EH (cell line): ENCODE measurements around the gene ABHD12.

Source experiments
- DNase-seq: peaks from one replicate; pipeline ENCODE4 v3.0.0-alpha.2; 2015; ENCODE audit warnings: low read depth

ABHD12 gene

GRCh38 chr20:25306991-25307903 lies 83.4 kb downstream of the ABHD12 start:
- no peak for DNase-seq

DNA sequence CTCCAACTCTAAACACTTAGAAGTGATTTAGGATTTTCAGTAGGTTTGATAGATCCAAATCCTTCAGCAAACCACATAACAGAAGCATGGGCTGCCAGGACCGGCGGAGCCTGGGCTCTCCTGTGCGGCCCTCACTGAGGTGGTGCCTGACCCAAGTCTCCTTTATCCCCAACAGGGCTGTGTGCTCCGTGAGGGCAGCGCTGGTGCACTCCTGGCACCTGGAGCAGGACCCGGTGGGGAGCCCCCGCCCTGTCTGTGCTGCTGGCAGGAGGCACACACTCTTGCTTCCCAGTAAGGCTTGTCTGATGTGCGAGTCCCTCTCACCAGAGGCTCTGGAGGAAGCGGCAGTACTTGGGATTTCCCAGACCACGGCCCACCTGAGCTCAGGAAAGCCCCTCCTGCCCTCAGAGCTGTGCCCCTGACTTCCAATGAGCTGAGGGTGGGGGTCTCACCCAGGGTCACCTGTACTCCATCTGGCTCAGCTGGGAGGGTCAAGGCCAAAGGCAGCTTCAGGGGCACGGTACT lies 86.5 kb downstream of the ABHD12 start:
- no peak for DNase-seq

DNA sequence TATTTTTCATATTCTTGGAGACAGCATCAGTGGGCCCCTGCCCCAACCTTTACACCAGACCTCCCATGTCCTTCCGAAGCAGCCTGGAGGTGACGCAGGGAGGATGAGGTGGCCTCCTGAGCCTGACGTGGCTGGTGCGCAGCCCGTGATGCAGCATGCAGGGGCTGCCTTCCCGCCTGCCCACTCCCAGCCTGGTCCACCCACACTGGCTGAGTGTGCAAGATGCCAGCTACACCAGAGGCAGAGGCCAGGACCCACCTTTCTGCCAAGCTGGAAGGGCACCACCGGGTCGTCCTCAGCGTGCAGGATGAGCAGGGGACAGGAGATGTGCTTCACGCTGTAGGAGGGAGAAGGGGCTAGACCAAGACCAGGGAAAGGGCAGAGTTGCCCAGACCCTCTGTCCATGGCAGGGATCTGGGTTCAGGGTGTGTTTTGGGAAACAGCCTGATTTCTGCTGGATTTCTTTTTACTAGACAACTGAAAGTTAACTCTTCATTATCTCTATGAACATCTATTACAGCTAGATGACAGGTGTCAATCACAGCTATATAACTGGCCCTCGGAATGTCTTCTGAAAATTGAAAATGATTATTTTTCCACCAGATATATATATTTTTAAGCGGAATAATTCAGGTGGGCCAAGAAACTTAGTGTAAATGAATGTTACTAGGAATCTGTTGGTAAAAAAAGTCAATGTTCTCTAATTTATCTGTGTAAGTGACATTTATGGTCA lies 87.2 kb downstream of the ABHD12 start:
- DNase-seq: no peak

GRCh38 chr20:25302596-25302995 lies 88.0 kb downstream of the ABHD12 start:
- no peak for DNase-seq

- DNase-seq: no peak
Measured at GRCh38 chr20:25301357-25301920, 89.2 kb downstream of the ABHD12 start.

- peak; percentile 56 for DNase-seq
Measured at GRCh38 chr20:25300496-25301170, 90.0 kb downstream of the ABHD12 start.

- peak; percentile 45 for DNase-seq
Measured at GRCh38 chr20:25299806-25300205, 90.8 kb downstream of the ABHD12 start.

GRCh38 chr20:25297141-25297905 lies 93.3 kb downstream of the ABHD12 start:
- DNase-seq: no peak

DNA sequence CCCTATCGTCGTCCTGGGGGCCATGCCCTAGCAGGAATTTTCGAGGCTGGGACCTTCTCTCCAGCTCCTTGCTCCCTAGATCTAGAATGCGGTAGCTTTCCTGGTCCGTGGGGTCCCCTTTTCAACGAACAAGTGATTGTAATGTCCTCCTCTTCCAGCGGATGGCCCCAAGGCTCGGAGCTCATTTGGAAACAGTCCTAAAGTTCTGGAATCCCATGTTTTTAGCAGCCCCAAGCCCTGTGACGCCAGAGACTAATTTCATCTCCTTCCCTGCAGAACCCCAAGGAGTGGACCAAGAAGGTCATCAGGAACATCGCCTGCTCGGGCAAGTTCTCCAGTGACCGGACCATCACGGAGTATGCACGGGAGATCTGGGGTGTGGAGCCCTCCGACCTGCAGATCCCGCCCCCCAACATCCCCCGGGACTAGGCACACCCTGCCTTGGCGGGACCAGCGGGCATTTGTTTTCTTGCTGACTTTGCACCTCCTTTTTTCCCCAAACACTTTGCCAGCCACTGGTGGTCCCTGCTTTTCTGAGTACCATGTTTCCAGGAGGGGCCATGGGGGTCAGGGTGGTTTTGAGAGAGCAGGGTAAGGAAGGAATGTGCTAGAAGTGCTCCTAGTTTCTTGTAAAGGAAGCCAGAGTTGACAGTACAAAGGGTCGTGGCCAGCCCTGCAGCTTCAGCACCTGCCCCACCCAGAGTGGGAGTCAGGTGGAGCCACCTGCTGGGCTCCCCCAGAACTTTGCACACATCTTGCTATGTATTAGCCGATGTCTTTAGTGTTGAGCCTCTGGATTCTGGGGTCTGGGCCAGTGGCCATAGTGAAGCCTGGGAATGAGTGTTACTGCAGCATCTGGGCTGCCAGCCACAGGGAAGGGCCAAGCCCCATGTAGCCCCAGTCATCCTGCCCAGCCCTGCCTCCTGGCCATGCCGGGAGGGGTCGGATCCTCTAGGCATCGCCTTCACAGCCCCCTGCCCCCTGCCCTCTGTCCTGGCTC lies 94.2 kb downstream of the ABHD12 start:
- peak; percentile 15 for DNase-seq

- peak; percentile 33 for DNase-seq
Measured at GRCh38 chr20:25295386-25296093, 95.1 kb downstream of the ABHD12 start.

DNA sequence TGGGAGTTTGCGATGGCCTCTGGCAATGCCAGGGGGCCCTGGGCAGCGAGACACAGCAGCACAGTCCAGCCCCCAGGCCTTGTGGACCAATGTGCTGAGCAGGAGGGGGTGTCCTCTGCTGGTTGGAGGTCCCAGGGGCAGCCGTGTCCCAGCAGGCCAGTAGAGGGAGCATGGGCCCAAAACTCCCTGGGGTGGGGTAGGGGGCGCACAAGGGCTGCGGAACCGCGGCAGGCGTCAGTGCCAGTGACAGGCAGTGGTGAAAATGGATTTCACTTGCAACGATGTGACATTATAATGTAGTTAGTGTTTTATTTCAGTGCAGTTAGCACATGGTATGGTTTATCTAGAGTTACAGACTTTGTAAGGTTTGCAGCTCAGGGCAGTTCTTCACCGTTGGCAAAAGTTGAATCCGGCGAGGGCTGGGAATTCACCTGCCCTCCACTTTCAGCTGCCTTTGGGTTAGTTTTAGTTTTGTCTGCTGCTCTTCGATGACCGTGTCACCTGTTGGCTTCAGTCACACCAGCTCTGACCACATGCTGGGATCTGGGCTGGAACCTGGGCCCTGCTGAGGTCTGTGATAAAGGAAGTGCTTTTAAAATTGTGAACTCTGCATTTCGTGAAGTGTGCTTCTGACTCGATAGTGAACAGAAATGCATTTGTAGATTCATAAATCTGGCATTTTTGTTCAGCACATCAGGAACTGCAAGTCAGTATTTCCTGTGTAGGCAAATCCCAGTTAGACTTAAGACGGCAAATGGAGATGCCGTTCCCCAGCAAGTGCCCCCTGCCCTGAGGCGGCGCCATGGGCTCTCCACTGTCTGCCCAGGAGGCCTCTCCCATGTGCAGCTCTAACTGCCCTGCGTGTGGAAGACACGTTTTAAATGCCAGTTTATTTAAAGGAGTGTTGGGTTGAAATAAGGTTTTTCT lies 95.9 kb downstream of the ABHD12 start:
- peak; percentile 66 for DNase-seq

DNA sequence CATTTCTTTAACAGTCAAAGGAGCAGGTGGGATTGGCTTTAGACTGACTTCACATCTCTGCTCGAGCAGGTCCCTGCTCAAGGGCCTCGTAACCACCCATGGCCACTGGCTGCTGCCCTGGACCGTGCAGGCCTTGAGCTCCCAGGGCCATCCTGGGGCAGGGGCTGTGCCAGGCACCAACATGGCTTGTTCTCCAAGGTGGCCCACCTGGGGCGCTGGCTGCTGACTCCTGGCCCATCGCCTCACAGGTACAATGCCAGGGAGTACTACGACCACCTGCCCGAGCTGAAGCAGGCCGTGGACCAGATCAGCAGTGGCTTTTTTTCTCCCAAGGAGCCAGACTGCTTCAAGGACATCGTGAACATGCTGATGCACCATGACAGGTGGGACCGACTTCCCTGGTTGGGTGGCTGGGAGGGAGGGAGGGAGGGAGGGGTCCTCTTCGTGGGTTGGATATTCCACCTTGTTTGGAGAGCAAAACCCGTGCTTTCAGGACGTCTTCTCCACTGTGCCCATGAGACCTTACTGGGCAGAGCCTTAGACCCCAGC lies 96.7 kb downstream of the ABHD12 start:
- DNase-seq: no peak

DNA sequence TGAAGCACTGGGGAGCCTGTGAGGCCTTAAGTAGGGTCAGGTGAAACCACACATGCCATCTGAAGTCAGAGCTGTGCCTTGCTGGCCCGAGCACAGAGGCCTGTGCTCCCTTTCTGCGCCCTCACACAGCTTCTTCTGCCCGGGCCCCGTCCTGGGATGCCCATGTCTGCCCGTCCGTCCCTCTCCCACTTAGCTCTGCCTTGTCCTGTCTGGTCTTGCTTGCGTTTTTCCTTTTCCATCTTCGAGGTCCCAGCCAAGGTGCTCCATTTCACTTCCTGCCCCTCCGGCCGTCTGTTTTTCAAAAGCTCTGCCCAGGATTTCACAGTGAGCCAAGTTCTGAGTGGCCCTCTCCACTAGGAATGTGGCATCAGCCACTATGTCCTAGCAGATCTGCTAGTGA lies 97.1 kb downstream of the ABHD12 start:
- DNase-seq: no peak

DNA sequence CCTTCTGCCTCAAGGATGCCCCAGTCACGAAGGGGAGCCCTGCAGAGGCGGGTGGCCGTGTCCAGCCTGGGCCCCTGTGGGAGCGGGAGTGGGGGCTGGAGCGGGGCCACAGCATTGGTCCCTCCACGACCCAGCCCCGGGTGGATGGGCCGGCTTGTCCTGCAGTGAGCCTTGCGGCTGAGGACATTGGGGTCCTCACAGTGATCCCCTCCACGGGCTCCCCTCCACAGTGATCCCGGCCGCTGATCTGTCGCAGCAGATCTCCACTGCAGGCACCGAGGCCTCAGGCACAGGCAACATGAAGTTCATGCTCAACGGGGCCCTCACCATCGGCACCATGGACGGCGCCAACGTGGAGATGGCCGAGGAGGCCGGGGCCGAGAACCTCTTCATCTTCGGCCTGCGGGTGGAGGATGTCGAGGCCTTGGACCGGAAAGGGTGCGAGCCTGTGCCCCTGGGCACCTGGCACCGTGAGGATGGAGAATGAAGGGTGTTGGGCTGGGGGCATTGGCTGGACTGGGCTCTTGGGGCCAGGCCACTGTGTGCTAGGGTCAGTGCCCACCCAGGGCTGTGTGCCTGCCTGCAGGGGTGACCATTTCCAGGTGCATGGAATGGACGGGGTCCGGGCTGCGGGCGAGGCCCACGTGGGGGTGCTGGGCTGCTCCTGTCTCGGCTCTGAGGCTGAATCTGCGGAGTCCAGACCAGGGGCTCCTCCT lies 98.3 kb downstream of the ABHD12 start:
- DNase-seq: no peak

GRCh38 chr20:25291432-25292133 lies 99.1 kb downstream of the ABHD12 start:
- DNase-seq: no peak

DNA sequence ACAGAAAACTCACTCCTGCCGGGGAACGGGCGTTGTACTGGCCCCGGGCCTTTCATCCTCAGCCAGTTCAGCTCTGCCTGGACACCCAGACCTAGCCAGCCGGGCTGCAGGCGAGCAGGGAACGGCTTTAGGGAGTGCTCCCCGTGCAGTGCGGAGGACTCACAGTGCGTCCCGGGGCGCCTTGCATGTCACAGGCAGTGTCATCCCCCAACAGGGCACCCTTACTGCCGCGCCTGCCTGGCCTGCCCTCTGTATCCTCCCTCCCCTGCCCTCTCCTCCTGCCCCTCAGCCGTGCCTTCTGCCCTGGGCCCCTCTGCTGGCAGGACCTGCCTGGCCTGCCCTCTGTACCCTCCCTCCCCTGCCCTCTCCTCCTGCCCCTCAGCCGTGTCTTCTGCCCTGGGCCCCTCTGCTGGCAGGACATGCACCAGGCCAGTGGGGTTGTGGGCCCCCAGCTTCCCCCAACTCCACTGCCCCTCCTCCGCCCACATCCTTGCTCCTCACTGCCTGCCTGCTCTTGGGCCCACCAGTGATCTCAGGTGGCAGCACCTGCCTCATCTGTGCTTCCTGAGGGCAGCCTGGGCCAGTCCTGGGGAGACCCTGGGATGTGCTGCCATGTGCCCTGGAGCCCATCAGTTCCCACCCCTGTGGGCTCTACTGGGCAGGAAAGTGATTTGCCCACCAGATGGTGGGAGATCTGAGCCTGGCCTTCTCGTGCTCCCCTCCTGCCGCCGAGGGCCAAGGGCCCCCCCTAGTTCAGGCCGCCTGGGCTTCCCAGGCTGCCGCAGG lies 99.8 kb downstream of the ABHD12 start:
- DNase-seq: no peak
